ENCODE data around the gene APC2.

APC2 gene

GRCh38 chr19:1482361-1483130 lies 32.6 kb downstream of the APC2 start:
- no peak for DNase-seq

- no peak for DNase-seq
These were observed 33.4 kb downstream of the APC2 start for GRCh38 chr19:1483131-1483978.

- no peak for DNase-seq
These were observed 34.1 kb downstream of the APC2 start for GRCh38 chr19:1483979-1484428.

GRCh38 chr19:1486720-1487575 lies 37.0 kb downstream of the APC2 start:
- DNase-seq, result no peak

GRCh38 chr19:1487576-1488281 lies 37.8 kb downstream of the APC2 start:
- no peak for DNase-seq

GRCh38 chr19:1488282-1488601 lies 38.3 kb downstream of the APC2 start:
- DNase-seq, result no peak

GRCh38 chr19:1489463-1490310 lies 39.8 kb downstream of the APC2 start:
- DNase-seq, result no peak

GRCh38 chr19:1490311-1491113 lies 40.6 kb downstream of the APC2 start, which contains the start of gene PCSK4:
Gene PCSK4, minus strand, starts transcription at chr19:1490350. Its CDS starts 4 bp downstream, at chr19:1490346.
- DNase-seq, result peak; percentile 82

- DNase-seq, result no peak
These were observed 41.4 kb downstream of the APC2 start, which contains the start of gene REEP6 for GRCh38 chr19:1491114-1491848. Gene REEP6, plus strand, starts transcription at chr19:1491181. Its CDS starts 89 bp downstream, at chr19:1491270.

- DNase-seq, result no peak
These were observed 41.9 kb downstream of the APC2 start for GRCh38 chr19:1491849-1492170.

- no peak for DNase-seq
These were observed 42.6 kb downstream of the APC2 start for GRCh38 chr19:1492474-1493006.

- DNase-seq, result no peak
These were observed 44.3 kb downstream of the APC2 start for GRCh38 chr19:1494115-1494815.

- DNase-seq, result no peak
These were observed 45.3 kb downstream of the APC2 start for GRCh38 chr19:1495051-1495798.

GRCh38 chr19:1495799-1496713 lies 46.1 kb downstream of the APC2 start:
- DNase-seq, result no peak

GRCh38 chr19:1496714-1497577 lies 47.0 kb downstream of the APC2 start:
- DNase-seq, result no peak

Data from NK-92 treated with Interleukin-12 subunit alpha and Interleukin-12 subunit beta, amount 100 ng/mL, for 24 hours (cell line).